Ishikawa (cell line): ENCODE measurements around the gene TOMM34.

Experiments used
- CEBPB ChIP-seq: IDR thresholded peaks from 2 replicates; pipeline ENCODE4 v1.6.1; 2012
- CREB1 ChIP-seq: IDR thresholded peaks from 2 replicates; pipeline ENCODE4 v1.6.1; 2012; ENCODE audit warnings: low read depth
- EGR1 ChIP-seq: IDR thresholded peaks from 2 replicates; pipeline ENCODE4 v1.6.1; 2012
- EP300 ChIP-seq: IDR thresholded peaks from 2 replicates; pipeline ENCODE4 v1.6.1; 2012; ENCODE audit warnings: borderline replicate concordance
- FOXM1 ChIP-seq: IDR thresholded peaks from 2 replicates; pipeline ENCODE4 v1.6.1; 2012; ENCODE audit warnings: low read depth, borderline replicate concordance
- NFIC ChIP-seq: IDR thresholded peaks from 2 replicates; pipeline ENCODE4 v1.6.1; 2012
- RAD21 ChIP-seq: IDR thresholded peaks from 2 replicates; pipeline ENCODE4 v1.6.1; 2012; ENCODE audit warnings: low read depth
- TAF1 ChIP-seq: IDR thresholded peaks from 2 replicates; pipeline ENCODE4 v1.6.1; 2012; ENCODE audit warnings: low read depth, mild to moderate bottlenecking
- TCF12 ChIP-seq: IDR thresholded peaks from 2 replicates; pipeline ENCODE4 v1.6.1; 2012; ENCODE audit warnings: low read depth
- TEAD4 ChIP-seq: IDR thresholded peaks from 2 replicates; pipeline ENCODE4 v1.6.1; 2012
- USF1 ChIP-seq: IDR thresholded peaks from 2 replicates; pipeline ENCODE4 v1.6.1; 2012
- YY1 ChIP-seq: IDR thresholded peaks from 2 replicates; pipeline ENCODE4 v1.6.1; 2012; ENCODE audit warnings: low read depth
- ZBTB7A ChIP-seq: IDR thresholded peaks from 2 replicates; pipeline ENCODE4 v1.6.1; 2012; ENCODE audit warnings: low read depth
- TF ChIP-seq, protein P1 (sequence below): IDR thresholded peaks from 2 replicates; pipeline ENCODE4 v1.6.1; 2012; ENCODE audit warnings: low read depth, mild to moderate bottlenecking
- TF ChIP-seq, protein P2 (sequence below): IDR thresholded peaks from 2 replicates; pipeline ENCODE4 v1.6.1; 2012

TOMM34 gene

GRCh38 chr20:44950368-44950767 is 9.8 kb downstream of the TOMM34 start:
- TF ChIP-seq YY1, result no peak
- TF ChIP-seq TEAD4, result no peak
- TF ChIP-seq ZBTB7A, result no peak
- TF ChIP-seq CREB1, result no peak
- no peak for TF ChIP-seq CEBPB
- TF ChIP-seq, protein P1, sequence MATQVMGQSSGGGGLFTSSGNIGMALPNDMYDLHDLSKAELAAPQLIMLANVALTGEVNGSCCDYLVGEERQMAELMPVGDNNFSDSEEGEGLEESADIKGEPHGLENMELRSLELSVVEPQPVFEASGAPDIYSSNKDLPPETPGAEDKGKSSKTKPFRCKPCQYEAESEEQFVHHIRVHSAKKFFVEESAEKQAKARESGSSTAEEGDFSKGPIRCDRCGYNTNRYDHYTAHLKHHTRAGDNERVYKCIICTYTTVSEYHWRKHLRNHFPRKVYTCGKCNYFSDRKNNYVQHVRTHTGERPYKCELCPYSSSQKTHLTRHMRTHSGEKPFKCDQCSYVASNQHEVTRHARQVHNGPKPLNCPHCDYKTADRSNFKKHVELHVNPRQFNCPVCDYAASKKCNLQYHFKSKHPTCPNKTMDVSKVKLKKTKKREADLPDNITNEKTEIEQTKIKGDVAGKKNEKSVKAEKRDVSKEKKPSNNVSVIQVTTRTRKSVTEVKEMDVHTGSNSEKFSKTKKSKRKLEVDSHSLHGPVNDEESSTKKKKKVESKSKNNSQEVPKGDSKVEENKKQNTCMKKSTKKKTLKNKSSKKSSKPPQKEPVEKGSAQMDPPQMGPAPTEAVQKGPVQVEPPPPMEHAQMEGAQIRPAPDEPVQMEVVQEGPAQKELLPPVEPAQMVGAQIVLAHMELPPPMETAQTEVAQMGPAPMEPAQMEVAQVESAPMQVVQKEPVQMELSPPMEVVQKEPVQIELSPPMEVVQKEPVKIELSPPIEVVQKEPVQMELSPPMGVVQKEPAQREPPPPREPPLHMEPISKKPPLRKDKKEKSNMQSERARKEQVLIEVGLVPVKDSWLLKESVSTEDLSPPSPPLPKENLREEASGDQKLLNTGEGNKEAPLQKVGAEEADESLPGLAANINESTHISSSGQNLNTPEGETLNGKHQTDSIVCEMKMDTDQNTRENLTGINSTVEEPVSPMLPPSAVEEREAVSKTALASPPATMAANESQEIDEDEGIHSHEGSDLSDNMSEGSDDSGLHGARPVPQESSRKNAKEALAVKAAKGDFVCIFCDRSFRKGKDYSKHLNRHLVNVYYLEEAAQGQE, result no peak
- TF ChIP-seq, protein P2, sequence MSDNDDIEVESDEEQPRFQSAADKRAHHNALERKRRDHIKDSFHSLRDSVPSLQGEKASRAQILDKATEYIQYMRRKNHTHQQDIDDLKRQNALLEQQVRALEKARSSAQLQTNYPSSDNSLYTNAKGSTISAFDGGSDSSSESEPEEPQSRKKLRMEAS, result no peak
- TF ChIP-seq NFIC, result no peak
- no peak for TF ChIP-seq EP300
- TF ChIP-seq FOXM1, result no peak
- no peak for TF ChIP-seq TAF1
- no peak for TF ChIP-seq EGR1
- TF ChIP-seq USF1, result no peak
- TF ChIP-seq RAD21, result no peak
- no peak for TF ChIP-seq TCF12

GRCh38 chr20:44948513-44948912 is 11.7 kb downstream of the TOMM34 start:
- TF ChIP-seq TEAD4 (no peak), EP300 (no peak), CEBPB (no peak), USF1 (no peak), YY1 (no peak), RAD21 (no peak), NFIC (no peak), CREB1 (no peak), TAF1 (no peak), EGR1 (no peak), FOXM1 (no peak), ZBTB7A (no peak), TCF12 (no peak)
- TF ChIP-seq, protein P1, result no peak
- TF ChIP-seq, protein P2, result no peak

DNA sequence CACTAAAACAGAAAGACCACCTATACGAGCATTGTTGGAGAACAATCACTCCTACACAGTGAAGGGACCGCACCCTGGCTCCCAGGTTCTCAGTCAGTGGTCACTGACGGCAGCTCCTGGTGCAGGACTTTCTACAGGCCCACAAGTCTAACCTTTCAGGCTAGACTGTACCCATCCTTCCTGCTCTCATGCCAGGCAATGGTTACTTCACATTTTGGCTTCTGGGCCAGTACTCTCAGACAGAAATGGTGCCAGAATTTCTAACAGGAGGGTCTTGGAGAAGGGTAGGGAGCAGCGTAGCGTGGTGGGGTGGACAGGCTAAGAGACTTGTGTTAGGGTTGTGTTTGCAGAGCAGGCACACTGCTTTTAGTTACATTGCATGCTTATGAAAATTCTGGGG is 12.1 kb downstream of the TOMM34 start:
- TF ChIP-seq ZBTB7A (no peak), EGR1 (no peak), CREB1 (no peak), EP300 (no peak), CEBPB (no peak)
- TF ChIP-seq, protein P1, result no peak
- TF ChIP-seq, protein P2, result no peak

DNA sequence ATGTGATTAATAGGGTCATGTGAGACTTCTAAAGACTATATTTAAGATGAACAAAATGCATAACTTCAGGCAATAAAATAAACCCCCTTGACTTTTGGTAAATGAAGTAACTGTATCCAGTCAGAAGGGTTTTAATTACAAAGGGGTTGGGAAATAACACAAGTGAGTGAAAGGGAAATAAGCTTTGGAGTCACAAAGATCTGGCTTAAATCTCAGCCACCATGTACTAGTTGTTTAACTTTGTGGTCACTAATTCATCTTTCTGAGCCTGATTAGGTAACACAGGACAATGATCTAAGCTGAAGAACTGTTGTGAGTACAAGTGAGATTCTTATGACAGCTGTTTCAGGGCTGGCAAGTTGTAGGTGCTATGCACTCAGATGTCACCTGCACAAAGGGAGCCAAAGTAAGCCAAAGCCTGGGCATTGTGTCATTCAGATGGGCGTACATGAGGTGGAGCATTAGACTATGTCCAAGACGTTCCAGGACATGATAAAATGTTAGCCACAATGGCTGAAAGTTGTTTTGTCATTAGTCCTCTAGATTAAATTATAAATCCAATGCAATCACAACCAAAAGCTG is 13.8 kb downstream of the TOMM34 start:
- TF ChIP-seq NFIC, result no peak
- TF ChIP-seq CEBPB, result no peak
- TF ChIP-seq TCF12, result no peak
- no peak for TF ChIP-seq YY1
- TF ChIP-seq USF1, result no peak
- no peak for TF ChIP-seq EGR1
- no peak for TF ChIP-seq TAF1
- no peak for TF ChIP-seq CREB1
